H1 (cell line): Measurements from ENCODE around the gene TRIML2. TPM values are rescaled to one million over a fixed set of nuclear protein-coding genes. Genes with fewer than 3 reads are reported as not detected.

Experiments used
- CTCF ChIA-PET: fragments of 300-600 bp; sonication (Branson Sonifier 250); formaldehyde crosslinking; loops from one replicate; lab custom pipeline; 2021; ENCODE audit not compliant: partially characterized antibody; lab: Charles Lee
- POLR2A ChIA-PET: fragments of 300-600 bp; sonication (Branson Sonifier 250); formaldehyde crosslinking; loops from one replicate; lab custom pipeline; 2021; ENCODE audit warnings: inconsistent platforms; ENCODE audit not compliant: partially characterized antibody; lab: Charles Lee
- DNase-seq, 2 experiments: peaks; one replicate each; pipeline versions ENCODE4 v3.0.0 to v3.0.0-alpha.2; 2010 to 2022; ENCODE audit warnings: low spot score in 2 of 2, low read depth in 1 of 2, mixed read lengths in 1 of 2
- FAIRE-seq: peaks from 2 replicates; lab custom pipeline; 2011; peaks lifted over from hg19 to GRCh38; lab: Jason Lieb, UNC
- H2AFZ ChIP-seq: 2 replicates; pipeline ENCODE4 v1.8.1; 2012; ENCODE audit warnings: low read length, inconsistent platforms
- H2AK5ac ChIP-seq: 2 replicates; pipeline ENCODE4 v1.6.1; 2013; ENCODE audit warnings: low read depth, low read length
- H2BK120ac ChIP-seq: replicated peaks from 2 replicates; pipeline ENCODE3; 2013; ENCODE audit warnings: low read depth, low read length, inconsistent platforms
- H2BK12ac ChIP-seq: 2 replicates; pipeline ENCODE4 v1.6.1; 2013; ENCODE audit warnings: low read depth, low read length
- H2BK15ac ChIP-seq: 2 replicates; pipeline ENCODE4 v1.6.1; 2013; ENCODE audit warnings: low read length
- H2BK20ac ChIP-seq: 2 replicates; pipeline ENCODE4 v1.6.1; 2013; ENCODE audit warnings: low read length
- H2BK5ac ChIP-seq: 2 replicates; pipeline ENCODE4 v1.6.1; 2013; ENCODE audit warnings: low read depth, low read length
- H3K14ac ChIP-seq: 2 replicates; pipeline ENCODE4 v1.6.1; 2013; ENCODE audit warnings: inconsistent platforms; ENCODE audit not compliant: insufficient read length
- H3K18ac ChIP-seq: 2 replicates; pipeline ENCODE4 v1.6.1; 2013; ENCODE audit warnings: low read length; ENCODE audit errors: extremely low read depth
- H3K23ac ChIP-seq: 2 replicates; pipeline ENCODE4 v1.6.1; 2013; ENCODE audit warnings: inconsistent platforms; ENCODE audit not compliant: insufficient read length
- H3K23me2 ChIP-seq: 2 replicates; pipeline ENCODE4 v1.6.1; 2013; ENCODE audit warnings: low read depth, low read length
- H3K27ac ChIP-seq: 2 replicates; pipeline ENCODE4 v1.6.1; 2011; ENCODE audit warnings: low read depth, low read length, inconsistent platforms
- H3K27me3 ChIP-seq, 4 experiments: replicated peaks in 1 of 4; 1 replicate in 1 of 4; 2 replicates in 3 of 4; pipeline versions ENCODE4 v1.6.1 to v1.8.1; 2011 to 2013; ENCODE audit warnings: low read length in 3 of 4, mild to moderate bottlenecking in 3 of 4, inconsistent platforms in 2 of 4, mixed read lengths in 2 of 4, moderate library complexity in 1 of 4; ENCODE audit not compliant: control insufficient read depth in 3 of 4, insufficient read depth in 3 of 4; ENCODE audit errors: extremely low read depth in 1 of 4
- H3K36me3 ChIP-seq, 4 experiments: 2 replicates each; pipeline versions ENCODE4 v1.6.1 to v1.8.1; 2011 to 2013; ENCODE audit warnings: mild to moderate bottlenecking in 4 of 4, low read length in 3 of 4, moderate library complexity in 2 of 4, control low read depth in 1 of 4, inconsistent platforms in 1 of 4; ENCODE audit not compliant: insufficient read depth in 4 of 4, control insufficient read depth in 2 of 4
- H3K4ac ChIP-seq: replicated peaks from 2 replicates; pipeline ENCODE3; 2013; ENCODE audit warnings: low read length, low read depth, mixed read lengths, inconsistent platforms; ENCODE audit not compliant: insufficient read length
- H3K4me1 ChIP-seq, 4 experiments: replicated peaks in 1 of 4; 1 replicate in 1 of 4; 2 replicates in 3 of 4; pipeline versions ENCODE4 v1.6.1 to v1.8.1; 2011 to 2013; ENCODE audit warnings: low read length in 3 of 4, inconsistent platforms in 2 of 4, mixed read lengths in 1 of 4; ENCODE audit not compliant: insufficient read depth in 4 of 4, control insufficient read depth in 3 of 4
- H3K4me2 ChIP-seq, 2 experiments: 2 replicates each; pipeline versions ENCODE4 v1.6.1 to v1.8.1; 2011 to 2013; ENCODE audit warnings: low read depth in 2 of 2, low read length in 2 of 2, control low read depth in 1 of 2, inconsistent platforms in 1 of 2, mild to moderate bottlenecking in 1 of 2; ENCODE audit not compliant: insufficient read depth in 1 of 2
- H3K4me3 ChIP-seq, 4 experiments: fragments of 200-600, 300-600 bp in 1 of 4; sonication (generic), shearing (Covaris generic), sonication (Bioruptor Twin) in 1 of 4; 2 replicates each; pipeline versions ENCODE4 v1.5.1 to v1.8.1; 2011 to 2016; ENCODE audit warnings: low read length in 4 of 4, low read depth in 3 of 4, control low read depth in 2 of 4, inconsistent platforms in 2 of 4, mild to moderate bottlenecking in 2 of 4, mixed read lengths in 1 of 4, moderate library complexity in 1 of 4; ENCODE audit not compliant: insufficient read depth in 2 of 4; ENCODE audit errors: extremely low read depth in 1 of 4
- H3K56ac ChIP-seq: replicated peaks from 2 replicates; pipeline ENCODE3; 2013; ENCODE audit warnings: low read depth, mild to moderate bottlenecking, mixed read lengths, low read length, inconsistent platforms; ENCODE audit not compliant: insufficient read length
- H3K79me1 ChIP-seq: 2 replicates; pipeline ENCODE4 v1.6.1; 2013; ENCODE audit warnings: low read depth, low read length, control low read depth
- H3K79me2 ChIP-seq, 2 experiments: 2 replicates each; pipeline versions ENCODE4 v1.6.1 to v1.8.1; 2012 to 2013; ENCODE audit warnings: low read length in 2 of 2, mild to moderate bottlenecking in 2 of 2, inconsistent platforms in 1 of 2; ENCODE audit not compliant: insufficient read depth in 2 of 2, control insufficient read depth in 1 of 2
- H3K9ac ChIP-seq, 4 experiments: replicated peaks in 1 of 4; 1 replicate in 1 of 4; 2 replicates in 3 of 4; pipeline versions ENCODE4 v1.6.1 to v1.8.1; 2011 to 2013; ENCODE audit warnings: low read depth in 3 of 4, low read length in 3 of 4, control low read depth in 2 of 4, mild to moderate bottlenecking in 2 of 4, moderate library complexity in 2 of 4, inconsistent platforms in 1 of 4; ENCODE audit errors: extremely low read depth in 1 of 4
- H3K9me3 ChIP-seq, 2 experiments: 2 replicates each; pipeline versions ENCODE4 v1.6.1 to v1.8.1; 2012 to 2013; ENCODE audit warnings: mild to moderate bottlenecking in 2 of 2, moderate library complexity in 2 of 2, control low read depth in 1 of 2, inconsistent platforms in 1 of 2, low read depth in 1 of 2, low read length in 1 of 2, mixed read lengths in 1 of 2; ENCODE audit not compliant: insufficient read depth in 2 of 2
- H4K20me1 ChIP-seq, 2 experiments: replicated peaks in 1 of 2; 2 replicates each; pipeline versions ENCODE3 to v1.8.1; 2011 to 2013; ENCODE audit warnings: inconsistent platforms in 2 of 2, low read length in 2 of 2, mild to moderate bottlenecking in 1 of 2; ENCODE audit not compliant: insufficient read depth in 2 of 2, control insufficient read depth in 1 of 2
- H4K5ac ChIP-seq: 2 replicates; pipeline ENCODE4 v1.6.1; 2013; ENCODE audit warnings: low read length, low read depth, mixed read lengths, inconsistent platforms; ENCODE audit not compliant: insufficient read length
- H4K8ac ChIP-seq: 2 replicates; pipeline ENCODE4 v1.8.0; 2013; ENCODE audit warnings: mild to moderate bottlenecking, moderate library complexity, low read length, inconsistent platforms; ENCODE audit not compliant: insufficient read depth; ENCODE audit errors: extremely low read depth
- H4K91ac ChIP-seq: replicated peaks from 2 replicates; pipeline ENCODE3; 2013; ENCODE audit warnings: low read length, mixed read lengths, inconsistent platforms; ENCODE audit not compliant: insufficient read length
- CHD1 ChIP-seq: IDR thresholded peaks from 2 replicates; pipeline ENCODE4 v1.6.1; 2012; ENCODE audit warnings: low read depth, low read length, improper control_type of control experiment
- MAX ChIP-seq: IDR thresholded peaks from 2 replicates; pipeline ENCODE4 v1.6.1; 2012; ENCODE audit warnings: inconsistent platforms
- WGBS, 2 experiments: shearing (Covaris generic) in 1 of 2; methylation state at CpG; one replicate each; pipeline versions ENCODE4 v1.1.6 to v1.1.7; 2013 to 2015; ENCODE audit warnings: low lambda C conversion rate in 2 of 2, mixed read lengths in 2 of 2, inconsistent platforms in 1 of 2, low coverage in 1 of 2, missing lambda C conversion rate in 1 of 2; ENCODE audit not compliant: insufficient replicate concordance in 2 of 2, insufficient coverage in 1 of 2, insufficient read length in 1 of 2; ENCODE audit errors: extremely low coverage in 1 of 2, missing lambda C conversion rate in 1 of 2; 5-methylcytosine and 5-hydroxymethylcytosine counted together
- polyA plus RNA-seq, 7 experiments: library from polyadenylated mRNA; depleted of rRNA in 3 of 7; stranded (reverse) in 5 of 7; unstranded in 2 of 7; fragments of >200 nt in 5 of 7; fragments of 200-250 nt in 2 of 7; gene quantifications; 1 replicate in 5 of 7; 2 replicates in 1 of 7; 4 replicates in 1 of 7; pipeline versions ENCODE4 v1.2.1 to v1.2.3, GENCODE V29; 2011 to 2013; ENCODE audit warnings: missing spikeins in 2 of 7, mixed read lengths in 2 of 7
- total RNA-seq: library from RNA; stranded (reverse); fragmentation: NEBNext Ultra II Directional; extraction: Animal tissue kit (Norgen Biotek cat#: 25700); gene quantifications from 2 replicates; pipeline ENCODE4 v1.2.1, GENCODE V29; 2021

The TRIML2 gene
- total and polyA plus RNA-seq, 2 of the 8 experiments (the other 6 are each of a cell fraction or from before 2014, with no cell fraction given), result 28.1 to 59.2 TPM

GRCh38 chr4:188110036-188110435 lies 633 bp upstream of the TRIML2 start:
- no peak overlapping the region for H3K23ac ChIP-seq
- peak overlapping the region; percentile 59; the same call in 1 of the 2 replicates for H3K27ac ChIP-seq
- peak overlapping the region; percentile 30 for H4K5ac ChIP-seq
- TF ChIP-seq CHD1 (no peak), MAX (no peak)
- H4K20me1 ChIP-seq, result no peaks in the 10 kb centered on the region
- peaks cover 0 to 16% (median 8%) of the 10 kb centered on the region in 4 experiments; a peak in 6 of 7 replicates for H3K4me1 ChIP-seq
- no peak overlapping the region for H3K4ac ChIP-seq
- no peak for FAIRE-seq
- H3K79me1 ChIP-seq, result peaks cover 5% of the 10 kb centered on the region
- no peak for DNase-seq
- H2BK120ac ChIP-seq, result peak overlapping the region; percentile 85
- no peak overlapping the region for H2AK5ac ChIP-seq
- H2BK12ac ChIP-seq, result no peak overlapping the region
- H2BK5ac ChIP-seq, result peak overlapping the region; percentile 19; the same call in 1 of the 2 replicates
- no peak overlapping the region for H3K9ac ChIP-seq
- H3K56ac ChIP-seq, result no peak overlapping the region
- H2AFZ ChIP-seq, result no peak overlapping the region
- ChIA-PET POLR2A (interaction anchor here (1.2 to 5.3 kb wide), 5 partner anchors 9 to 1076 kb away, joined by 3 to 23 read pairs (median 9); partner anchors contain the start of gene ZFP42), CTCF (interaction anchor here (1.3 to 2.2 kb wide), 3 partner anchors 18 to 116 kb away, joined by 3 to 6 read pairs (median 4); no protein-coding TSS in a partner anchor)
- H3K9me3 ChIP-seq, result no peaks in the 10 kb centered on the region
- H2BK20ac ChIP-seq, result peak overlapping the region; percentile 66; the same call in 1 of the 2 replicates
- 63% methylated on average over 3 of the region's 3 CpGs; no CpG with 5 or more reads in 1 of the 2 experiments for WGBS, 2 experiments
- H3K4me3 ChIP-seq, result peak overlapping the region in 2 of 4 experiments; percentile 37 to 70; a peak in 1 of 8 replicates
- no peak overlapping the region for H4K91ac ChIP-seq
- no peaks in the 10 kb centered on the region for H3K27me3 ChIP-seq
- H2BK15ac ChIP-seq, result no peak overlapping the region
- peak overlapping the region; percentile 67 to 73; a peak in 2 of 4 replicates for H3K4me2 ChIP-seq
- peak overlapping the region; percentile 44; the same call in 1 of the 2 replicates for H3K18ac ChIP-seq
- H3K79me2 ChIP-seq, result peaks cover 6 to 14% of the 10 kb centered on the region in 2 experiments
- H3K23me2 ChIP-seq, result peaks cover 5% of the 10 kb centered on the region; the same call in 1 of the 2 replicates
- peaks cover 2 to 6% (median 5%) of the 10 kb centered on the region in 4 experiments; a peak in 6 of 8 replicates for H3K36me3 ChIP-seq
- H3K14ac ChIP-seq, result no peak overlapping the region
- no peak overlapping the region for H4K8ac ChIP-seq
